RKO (cell line): ENCODE results near the gene PTPRD.

Source experiments
- DNase-seq: peaks from one replicate; pipeline ENCODE4 v3.0.0-alpha.2; 2016; ENCODE audit warnings: low spot score

PTPRD gene

DNA sequence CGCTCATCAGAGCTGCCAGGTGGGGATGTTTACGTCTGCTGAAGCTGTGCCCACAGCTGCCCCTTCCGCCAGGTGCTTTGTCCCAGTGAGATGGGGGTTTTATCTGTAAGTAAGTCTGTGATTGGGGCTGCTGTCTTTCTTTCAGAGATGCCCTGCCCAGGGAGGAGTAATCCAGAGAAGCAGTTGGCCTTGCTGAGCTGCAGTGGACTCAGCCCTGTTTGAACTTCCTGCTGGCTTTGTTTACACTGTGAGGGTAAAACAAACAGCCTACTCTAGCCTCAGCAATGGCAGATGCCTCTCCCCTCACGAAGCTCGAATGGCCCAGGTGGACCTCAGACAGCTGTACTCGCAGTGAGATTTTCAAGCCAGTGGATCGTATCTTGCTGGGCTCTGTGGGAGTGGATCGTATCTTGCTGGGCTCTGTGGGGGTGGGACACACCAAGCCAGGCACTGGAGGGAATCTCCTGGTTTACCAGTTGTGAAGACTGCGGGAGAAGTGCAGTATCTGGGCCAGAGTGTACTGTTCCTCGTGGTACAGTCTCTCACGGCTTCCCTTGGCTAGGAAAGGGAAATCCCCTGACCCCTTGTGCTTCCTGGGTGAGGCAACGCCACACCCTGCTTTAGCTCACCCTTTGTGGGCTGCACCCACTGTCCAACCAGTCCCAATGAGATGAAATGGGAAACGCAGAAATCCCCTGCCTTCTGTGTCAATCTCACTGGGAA is 2283.1 kb downstream of the PTPRD start:
- DNase-seq: no peak

GRCh38 chr9:8315211-8315610 is 2297.6 kb downstream of the PTPRD start:
- DNase-seq: no peak

DNA sequence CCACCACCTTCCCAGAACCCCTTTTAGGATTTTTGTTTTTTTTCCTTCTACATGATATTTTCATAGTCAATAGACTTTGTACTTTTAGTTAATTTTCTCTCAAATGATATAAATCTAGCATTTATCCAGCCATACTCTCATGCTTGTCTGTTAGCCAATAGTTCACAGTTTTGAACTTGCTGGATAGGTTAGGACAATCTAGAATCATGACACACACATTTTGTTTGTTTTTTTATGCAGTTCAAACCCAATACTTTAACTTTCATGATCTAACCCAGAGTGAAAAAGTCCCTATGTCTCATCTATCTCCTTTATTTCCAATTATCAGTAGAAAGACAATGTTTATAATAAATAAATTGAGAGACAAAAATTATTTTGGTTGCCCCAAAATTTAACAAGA is 2303.5 kb downstream of the PTPRD start:
- DNase-seq: no peak

DNA sequence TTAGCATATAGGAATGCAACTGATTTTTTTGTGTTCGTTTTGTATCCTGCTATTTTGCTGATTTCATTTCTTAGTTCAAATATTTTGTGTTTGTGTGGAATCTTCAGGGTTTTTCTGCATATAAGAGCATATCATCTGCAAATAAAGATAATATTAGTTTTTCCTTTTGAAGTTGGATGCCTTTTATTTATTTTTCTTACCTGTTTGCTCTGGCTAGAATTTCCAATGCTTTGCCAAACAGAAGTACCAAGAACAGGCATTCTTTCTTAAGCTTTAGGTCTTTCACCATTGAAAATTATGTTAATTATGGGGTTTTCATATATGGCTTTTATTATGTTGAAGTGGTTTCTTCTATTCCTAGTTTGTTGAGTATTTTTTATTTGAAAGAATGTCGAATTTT is 2308.1 kb downstream of the PTPRD start:
- DNase-seq: no peak

- no peak for DNase-seq
These were observed 2311.5 kb downstream of the PTPRD start for GRCh38 chr9:8301296-8301695.

DNA sequence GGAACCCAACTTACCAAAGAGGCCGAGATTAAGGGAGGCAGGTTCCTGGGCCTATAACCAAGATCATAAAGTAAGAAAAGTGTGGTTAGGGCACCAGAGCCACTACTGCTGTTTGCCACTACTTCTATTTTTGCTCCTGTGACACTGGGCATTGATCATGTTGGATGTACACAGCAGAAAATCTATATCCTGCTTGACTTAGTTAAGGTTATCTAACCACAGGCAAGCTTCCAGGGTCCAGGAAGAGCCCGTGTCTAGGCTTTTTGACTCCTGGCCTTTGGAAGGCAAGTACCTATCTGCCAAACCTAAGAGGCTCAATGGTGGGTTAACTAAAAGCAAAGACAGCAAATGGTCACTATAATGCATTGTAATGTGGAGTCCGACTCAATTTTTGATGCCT is 2315.8 kb downstream of the PTPRD start:
- DNase-seq: no peak

GRCh38 chr9:8292657-8293056 is 2320.1 kb downstream of the PTPRD start:
- DNase-seq: no peak

- DNase-seq: no peak
These were observed 2323.1 kb downstream of the PTPRD start for GRCh38 chr9:8289681-8290080.

DNA sequence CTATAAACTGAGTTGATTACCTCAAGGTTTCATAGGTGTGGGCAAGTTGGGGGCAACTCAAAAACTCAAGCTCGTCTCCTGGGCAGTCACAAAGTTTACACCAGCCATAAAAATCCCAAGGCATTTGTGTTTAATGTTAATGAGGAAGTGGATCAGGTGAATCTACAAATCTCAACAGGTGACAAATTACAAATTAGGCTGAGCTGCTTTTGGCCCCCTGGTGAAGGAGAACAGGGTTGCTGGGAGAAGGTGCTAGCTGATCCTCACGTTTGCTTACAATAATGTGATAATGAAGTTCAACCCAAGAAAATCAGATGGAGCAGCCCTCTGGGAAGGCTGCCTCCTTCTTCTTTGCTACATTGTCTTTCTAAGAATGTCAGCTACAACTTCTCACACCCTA is 2324.8 kb downstream of the PTPRD start:
- no peak for DNase-seq

GRCh38 chr9:8287501-8287900 is 2325.3 kb downstream of the PTPRD start:
- DNase-seq: no peak

DNA sequence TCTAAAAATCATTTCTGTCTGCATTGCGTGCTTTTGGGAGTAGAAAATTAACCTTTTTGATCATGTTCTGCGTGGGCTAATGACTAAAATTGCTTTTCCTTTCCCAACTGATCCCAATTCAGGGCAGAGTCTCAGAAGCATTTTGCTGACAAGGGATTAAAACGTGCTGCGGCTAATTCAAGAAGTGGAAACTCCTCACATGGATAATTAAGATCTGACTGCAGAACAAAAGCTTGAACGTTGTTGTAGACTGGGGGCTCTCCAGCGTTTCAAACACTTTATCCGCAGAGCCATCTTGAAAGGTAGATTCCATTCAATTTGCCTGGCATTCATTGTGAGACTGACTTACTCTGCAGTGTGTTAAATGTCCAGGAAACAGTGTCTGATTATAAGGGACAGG is 2327.9 kb downstream of the PTPRD start:
- no peak for DNase-seq

- no peak for DNase-seq
These were observed 2330.3 kb downstream of the PTPRD start for GRCh38 chr9:8282535-8282934.

GRCh38 chr9:8280811-8281210 is 2332.0 kb downstream of the PTPRD start:
- DNase-seq: no peak

DNA sequence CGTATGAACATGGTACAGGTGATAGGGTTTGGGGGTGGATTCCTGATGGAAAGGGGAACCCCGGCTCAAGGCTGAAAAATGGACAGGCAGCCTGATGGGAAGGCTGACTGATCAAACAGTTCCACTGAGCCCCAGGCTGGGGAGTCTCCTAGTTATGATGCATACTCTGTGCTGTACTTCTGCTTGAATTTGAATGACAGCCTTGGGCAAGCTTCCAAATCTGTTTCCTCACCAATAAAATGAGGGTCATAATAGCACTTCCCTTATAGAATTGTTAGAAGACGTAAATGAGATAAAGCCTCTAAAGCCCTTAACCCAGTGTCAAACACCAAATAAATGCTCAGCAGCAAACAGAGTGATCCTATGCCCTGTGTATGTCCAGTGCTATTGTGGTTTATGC is 2334.8 kb downstream of the PTPRD start:
- no peak for DNase-seq

GRCh38 chr9:8270235-8270634 is 2342.6 kb downstream of the PTPRD start:
- no peak for DNase-seq

DNA sequence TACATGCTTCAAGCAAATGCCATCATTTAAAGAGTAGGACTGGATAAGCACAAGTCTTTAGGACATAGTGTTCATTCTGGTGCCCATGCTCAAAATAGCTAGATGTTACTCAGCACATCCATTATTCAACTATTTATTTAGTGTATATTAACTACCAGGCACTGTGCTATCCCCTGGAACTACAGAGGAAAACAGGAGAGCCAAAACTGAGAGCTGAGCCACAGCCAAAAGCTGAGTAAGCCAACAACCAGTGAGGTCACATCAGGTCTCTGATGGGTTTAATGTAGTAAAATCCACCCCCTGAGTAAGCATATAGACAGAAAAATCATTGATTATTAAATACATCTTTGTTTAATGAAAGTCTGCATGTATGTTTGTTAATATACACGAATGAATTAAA is 2343.9 kb downstream of the PTPRD start:
- no peak for DNase-seq

- DNase-seq: no peak
These were observed 2344.5 kb downstream of the PTPRD start for GRCh38 chr9:8268216-8268878.

GRCh38 chr9:8267636-8268035 is 2345.2 kb downstream of the PTPRD start:
- no peak for DNase-seq

- DNase-seq: no peak
These were observed 2345.9 kb downstream of the PTPRD start for GRCh38 chr9:8266861-8267260.

DNA sequence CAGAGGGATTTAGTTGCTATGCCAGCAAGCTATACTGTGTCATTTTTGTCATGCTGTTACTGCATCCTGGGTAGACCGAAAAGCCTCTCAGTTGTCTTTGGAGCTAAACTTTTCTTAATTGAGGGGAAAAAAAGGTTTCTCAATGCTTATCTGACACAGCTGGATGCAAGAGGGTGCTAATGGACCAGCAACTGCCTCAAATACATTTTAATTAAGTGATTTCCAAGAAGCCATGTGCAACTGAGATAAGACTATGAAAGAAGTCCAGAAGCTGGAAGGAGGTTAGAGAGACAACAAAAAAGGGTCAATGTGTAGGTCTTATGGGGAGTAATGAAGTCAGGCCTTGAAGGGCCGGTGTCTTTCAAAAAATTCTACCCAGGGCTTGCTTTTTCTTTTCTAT is 2347.5 kb downstream of the PTPRD start:
- DNase-seq: no peak
